Measurements from ENCODE around the gene KRT71.

KRT71 gene

DNA sequence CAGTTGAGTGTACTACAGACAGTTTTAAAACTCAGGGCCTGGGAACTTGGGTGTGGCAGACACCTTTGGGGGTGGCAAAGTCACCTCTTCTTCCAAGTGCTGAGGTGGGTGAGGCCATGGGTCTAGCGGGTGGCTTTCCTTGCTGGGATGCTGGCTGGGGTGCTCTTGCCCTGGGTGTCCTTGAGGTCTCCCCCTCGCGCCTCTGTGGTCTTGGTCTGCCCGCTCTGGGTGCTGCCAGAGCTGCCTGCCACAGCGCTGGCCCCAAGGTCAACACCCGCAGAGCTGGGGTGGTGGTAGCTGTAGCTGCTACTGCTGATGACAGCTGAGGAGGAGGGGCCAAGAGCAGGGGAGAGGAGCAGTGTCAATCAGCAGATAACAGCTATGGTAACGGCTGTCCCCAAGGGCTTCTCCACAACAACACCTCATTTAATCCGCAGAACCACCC lies 13.9 kb upstream of the KRT71 start:
- H3K4me1 ChIP-seq (ENCODE audit: control insufficient read depth in 1 of 2, insufficient read depth in 1 of 2, low read depth in 1 of 2, low read length in 1 of 2) = no peaks in the 10 kb centered on the region
- peaks cover 9% of the 10 kb centered on the region for H3K27me3 ChIP-seq
- no peak overlapping the region for H3K4me3 ChIP-seq (ENCODE audit: low read depth in 1 of 2, low read length in 1 of 2)
- no peaks in the 10 kb centered on the region for H3K36me3 ChIP-seq
- H3K27ac ChIP-seq = no peak overlapping the region
- TF ChIP-seq, protein P1, sequence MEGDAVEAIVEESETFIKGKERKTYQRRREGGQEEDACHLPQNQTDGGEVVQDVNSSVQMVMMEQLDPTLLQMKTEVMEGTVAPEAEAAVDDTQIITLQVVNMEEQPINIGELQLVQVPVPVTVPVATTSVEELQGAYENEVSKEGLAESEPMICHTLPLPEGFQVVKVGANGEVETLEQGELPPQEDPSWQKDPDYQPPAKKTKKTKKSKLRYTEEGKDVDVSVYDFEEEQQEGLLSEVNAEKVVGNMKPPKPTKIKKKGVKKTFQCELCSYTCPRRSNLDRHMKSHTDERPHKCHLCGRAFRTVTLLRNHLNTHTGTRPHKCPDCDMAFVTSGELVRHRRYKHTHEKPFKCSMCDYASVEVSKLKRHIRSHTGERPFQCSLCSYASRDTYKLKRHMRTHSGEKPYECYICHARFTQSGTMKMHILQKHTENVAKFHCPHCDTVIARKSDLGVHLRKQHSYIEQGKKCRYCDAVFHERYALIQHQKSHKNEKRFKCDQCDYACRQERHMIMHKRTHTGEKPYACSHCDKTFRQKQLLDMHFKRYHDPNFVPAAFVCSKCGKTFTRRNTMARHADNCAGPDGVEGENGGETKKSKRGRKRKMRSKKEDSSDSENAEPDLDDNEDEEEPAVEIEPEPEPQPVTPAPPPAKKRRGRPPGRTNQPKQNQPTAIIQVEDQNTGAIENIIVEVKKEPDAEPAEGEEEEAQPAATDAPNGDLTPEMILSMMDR (IDR thresholded peaks at IDR 0.05) = no peak
- H3K9me3 ChIP-seq = no peaks in the 10 kb centered on the region

DNA sequence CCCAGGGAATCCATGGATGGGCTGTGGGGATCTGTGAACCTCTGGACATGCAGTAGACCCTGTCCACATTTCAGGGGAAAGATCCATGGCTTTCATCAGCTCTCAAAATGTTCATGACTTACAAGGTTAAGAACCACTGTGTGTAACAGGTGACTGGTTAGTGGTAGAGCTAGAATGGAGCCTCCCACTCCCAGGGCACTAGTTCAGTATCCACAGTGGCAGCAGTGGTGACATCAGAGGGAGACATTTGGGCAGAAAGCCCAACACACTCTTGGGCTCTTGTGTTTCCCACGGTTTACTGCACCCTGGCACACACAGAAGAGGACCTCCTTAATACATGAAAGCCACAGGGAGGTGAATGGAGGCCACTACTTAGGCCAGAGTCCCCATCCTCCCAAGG lies 11.6 kb upstream of the KRT71 start:
- Histone ChIP-seq H3K4me1 (ENCODE audit: control insufficient read depth in 1 of 2, insufficient read depth in 1 of 2, low read depth in 1 of 2, low read length in 1 of 2) (no peaks in the 10 kb centered on the region), H3K27me3 (peaks cover 9% of the 10 kb centered on the region)
- TF ChIP-seq, protein P1 (IDR thresholded peaks at IDR 0.05) = no peak

DNA sequence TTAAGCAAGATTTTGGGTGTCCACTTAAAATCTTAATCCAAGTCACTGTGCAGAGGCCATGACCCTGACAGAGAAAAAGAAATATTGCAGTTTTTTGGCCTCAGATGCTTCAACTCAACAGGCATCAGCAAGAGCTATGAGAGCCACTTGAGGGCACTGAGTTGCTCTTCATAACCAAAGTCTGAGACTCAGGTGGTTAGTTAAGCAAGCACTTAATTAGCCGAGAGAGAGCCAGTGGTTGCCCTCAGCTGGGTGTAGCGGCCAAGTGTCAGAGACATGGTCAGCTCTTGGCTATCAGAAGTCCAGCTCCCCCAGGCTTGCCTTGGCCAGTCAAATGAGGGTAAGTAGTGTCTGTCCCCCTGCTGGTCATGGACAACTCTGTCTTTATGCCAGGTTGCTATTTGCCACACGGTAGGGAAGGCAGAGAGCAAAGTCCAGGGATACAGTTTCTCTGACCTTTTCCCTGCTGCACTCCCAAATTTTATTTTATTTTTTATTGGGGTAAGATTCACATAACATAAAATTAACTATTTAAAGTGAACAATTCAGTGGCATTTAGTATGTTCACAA lies 9.0 kb upstream of the KRT71 start:
- Histone ChIP-seq H3K4me3 (ENCODE audit: low read depth in 1 of 2, low read length in 1 of 2) (no peak overlapping the region), H3K4me1 (ENCODE audit: control insufficient read depth in 1 of 2, insufficient read depth in 1 of 2, low read depth in 1 of 2, low read length in 1 of 2) (no peaks in the 10 kb centered on the region), H3K9me3 (no peaks in the 10 kb centered on the region), H3K36me3 (no peaks in the 10 kb centered on the region), H3K27ac (no peak overlapping the region), H3K27me3 (peaks cover 9% of the 10 kb centered on the region)
- TF ChIP-seq, protein P1 (IDR thresholded peaks at IDR 0.05) = no peak

More for the DNA sequence above, 11.6 kb upstream of the KRT71 start:
- H3K4me3 ChIP-seq (ENCODE audit: low read depth in 1 of 2, low read length in 1 of 2) = no peak overlapping the region
- H3K27ac ChIP-seq = no peak overlapping the region
- no peaks in the 10 kb centered on the region for H3K36me3 ChIP-seq
- no peaks in the 10 kb centered on the region for H3K9me3 ChIP-seq

DNA sequence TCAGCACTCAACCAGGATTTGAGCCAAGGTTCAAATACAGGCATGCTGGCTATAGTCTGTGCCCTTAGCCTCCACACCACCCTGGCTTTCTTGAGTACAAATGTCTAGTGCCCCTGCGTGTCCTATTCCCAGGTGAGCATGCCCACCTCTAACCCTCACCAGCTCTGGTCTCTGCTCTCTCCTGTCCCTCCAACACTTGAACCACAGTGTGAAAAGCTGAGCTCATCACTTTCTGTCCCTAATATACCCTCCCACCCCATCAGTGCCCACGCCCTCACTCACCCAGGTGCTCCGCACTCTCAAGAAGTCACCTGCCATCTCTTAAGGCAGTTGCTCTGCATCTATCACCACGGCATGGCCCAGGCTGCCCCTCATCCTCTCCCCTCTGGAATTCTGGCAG lies 7.0 kb upstream of the KRT71 start:
- H3K27me3 ChIP-seq = peaks cover 9% of the 10 kb centered on the region
- TF ChIP-seq, protein P1 (IDR thresholded peaks at IDR 0.05) = no peak
- no peaks in the 10 kb centered on the region for H3K4me1 ChIP-seq (ENCODE audit: control insufficient read depth in 1 of 2, insufficient read depth in 1 of 2, low read depth in 1 of 2, low read length in 1 of 2)
- H3K36me3 ChIP-seq = no peaks in the 10 kb centered on the region
- H3K4me3 ChIP-seq (ENCODE audit: low read depth in 1 of 2, low read length in 1 of 2) = no peak overlapping the region
- H3K9me3 ChIP-seq = no peaks in the 10 kb centered on the region
- no peak overlapping the region for H3K27ac ChIP-seq

DNA sequence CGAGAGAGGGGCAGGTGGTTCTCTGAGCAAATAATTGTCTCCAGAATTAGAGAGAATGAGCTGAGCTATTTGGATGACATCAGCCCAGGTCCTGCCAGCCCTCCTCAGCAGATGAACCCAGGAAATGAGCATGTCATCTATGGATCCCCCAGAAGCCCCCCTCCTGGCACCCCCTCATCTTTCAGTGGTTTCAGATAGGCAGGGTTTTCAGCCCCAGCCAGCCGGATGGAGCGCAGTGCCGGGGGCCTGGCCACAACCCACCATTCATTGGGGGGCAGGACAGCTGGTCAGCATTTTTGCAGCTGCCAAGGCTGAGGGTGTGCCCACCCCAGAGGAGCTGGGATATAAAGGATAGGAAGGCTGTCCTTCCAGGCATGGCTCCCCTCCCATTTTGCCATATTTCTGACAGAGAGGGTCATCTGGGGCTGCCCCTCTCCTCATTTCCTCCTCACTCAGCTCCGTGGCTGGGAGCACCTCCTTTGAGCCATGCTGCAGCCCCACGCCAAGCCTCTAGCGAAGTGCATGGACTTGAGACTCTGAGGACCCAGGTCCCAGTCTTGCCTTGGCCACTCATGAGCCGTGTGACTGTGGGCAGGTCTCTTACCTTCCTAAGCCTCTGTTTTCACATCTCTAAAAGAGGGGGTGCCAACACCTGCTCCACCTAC lies 6.0 kb upstream of the KRT71 start:
- Histone ChIP-seq H3K9me3 (no peaks in the 10 kb centered on the region), H3K27me3 (peaks cover 1% of the 10 kb centered on the region), H3K4me3 (ENCODE audit: low read depth in 1 of 2, low read length in 1 of 2) (no peak overlapping the region), H3K36me3 (no peaks in the 10 kb centered on the region), H3K27ac (no peak overlapping the region), H3K4me1 (ENCODE audit: control insufficient read depth in 1 of 2, insufficient read depth in 1 of 2, low read depth in 1 of 2, low read length in 1 of 2) (no peaks in the 10 kb centered on the region)
- TF ChIP-seq, protein P1 (IDR thresholded peaks at IDR 0.05) = no peak

Data from neutrophil (primary cell).